ENCODE measurements around the gene THBS3.

GRCh38 chr1:155187456-155187891, 20.2 kb downstream of the THBS3 start:
- TF ChIP-seq MAFG (tag; conservative IDR thresholded peaks at IDR 0.05) (no peak), CREM (IDR thresholded peaks at IDR 0.05; ENCODE audit: low read depth) (no peak), L3MBTL2 (IDR thresholded peaks at IDR 0.05) (no peak), TCF7L2 (IDR thresholded peaks at IDR 0.05; ENCODE audit: low read depth, low read length) (no peak), E2F5 (CRISPR knock-in tag; IDR thresholded peaks at IDR 0.05) (no peak), CTCF (IDR thresholded peaks at IDR 0.05 in 2 of 3, conservative IDR thresholded peaks at IDR 0.05 in 1 of 3; ENCODE audit: insufficient read depth in 2 of 3, low read depth in 1 of 3, low read length in 3 of 3) (no peak), BHLHE40 (IDR thresholded peaks at IDR 0.05; ENCODE audit: low read length) (no peak), TEAD1 (CRISPR knock-in tag; IDR thresholded peaks at IDR 0.05) (no peak), HNRNPUL1 (IDR thresholded peaks at IDR 0.05; ENCODE audit: low read length) (no peak), TFAP4 (CRISPR knock-in tag; IDR thresholded peaks at IDR 0.05; ENCODE audit: borderline replicate concordance) (no peak), ZNF384 (IDR thresholded peaks at IDR 0.05; ENCODE audit: low read depth, low read length) (no peak), EP300 (IDR thresholded peaks at IDR 0.05; ENCODE audit: low read length) (no peak), MGA (IDR thresholded peaks at IDR 0.05) (no peak)
